WI38 (cell line): ENCODE measurements around the gene FLNB.
"Not testable (repeated sequence)": the region's sequence is repeated elsewhere in the genome, so short reads cannot be mapped to it uniquely, and the experiment has no call there.

Source experiments
- H3K4me3 ChIP-seq: 2 replicates; pipeline ENCODE4 v1.5.1; 2011; ENCODE audit warnings: low read depth, mild to moderate bottlenecking, control low read depth, low read length
- CTCF ChIP-seq: IDR thresholded peaks from 2 replicates; pipeline ENCODE4 v1.5.1; 2012; ENCODE audit warnings: low read depth, mild to moderate bottlenecking, control low read depth, low read length

Gene FLNB

GRCh38 chr3:57981483-57982087, 26.6 kb upstream of the FLNB start:
- no peak overlapping the region for H3K4me3 ChIP-seq
- no peak for TF ChIP-seq CTCF

- H3K4me3 ChIP-seq: no peak overlapping the region
- TF ChIP-seq CTCF: no peak
These were observed 25.5 kb upstream of the FLNB start for GRCh38 chr3:57982561-57983243.

- H3K4me3 ChIP-seq: no peak overlapping the region
- TF ChIP-seq CTCF: no peak
These were observed 24.3 kb upstream of the FLNB start for GRCh38 chr3:57983734-57984518.

GRCh38 chr3:57985176-57985983, 22.8 kb upstream of the FLNB start:
- H3K4me3 ChIP-seq: no peak overlapping the region
- no peak for TF ChIP-seq CTCF

GRCh38 chr3:57985984-57986246, 22.3 kb upstream of the FLNB start:
- H3K4me3 ChIP-seq: no peak overlapping the region
- TF ChIP-seq CTCF: no peak

GRCh38 chr3:57986261-57986660, 22.0 kb upstream of the FLNB start:
- no peak overlapping the region for H3K4me3 ChIP-seq
- TF ChIP-seq CTCF: no peak

GRCh38 chr3:57989198-57989597, 19.0 kb upstream of the FLNB start:
- not testable (repeated sequence) for H3K4me3 ChIP-seq
